SH-SY5Y (cell line): Measurements from ENCODE around the gene CCL4.

Experiments
- GATA2 ChIP-seq: IDR thresholded peaks from 2 replicates; pipeline ENCODE4 v1.6.1; 2011; ENCODE audit warnings: mild to moderate bottlenecking, low read depth, low read length
- GATA3 ChIP-seq: IDR thresholded peaks from 2 replicates; pipeline ENCODE4 v1.6.1; 2011; ENCODE audit warnings: low read depth, mild to moderate bottlenecking, low read length, moderate library complexity

- TF ChIP-seq GATA2 (no peak), GATA3 (no peak)
Measured at GRCh38 chr17:36131931-36132330, 28.3 kb downstream of the CCL4 start.
